ENCODE results near the gene PITX3. TPM values are rescaled to one million over a fixed set of nuclear protein-coding genes. Genes with fewer than 3 reads are reported as not detected.

PITX3 gene
- total RNA-seq, 1 donor from 2014 or later, result 1.7 TPM

GRCh38 chr10:102285133-102285532, 43.8 kb upstream of the PITX3 start:
- no peaks in the 10 kb centered on the region for H3K36me3 ChIP-seq (ENCODE audit: insufficient read depth, low read length)
- DNase-seq (ENCODE audit: low read depth) (no peak), FAIRE-seq (no peak)
- H3K4me2 ChIP-seq (ENCODE audit: low read length), result no peak overlapping the region
- H3K9me3 ChIP-seq (ENCODE audit: insufficient read depth, low read depth, low read length), result no peaks in the 10 kb centered on the region
- no peak overlapping the region for H3K9ac ChIP-seq (ENCODE audit: low read length)
- H3K4me1 ChIP-seq (ENCODE audit: insufficient read depth, low read length), result peaks cover 10% of the 10 kb centered on the region
- H3K27ac ChIP-seq (ENCODE audit: low read depth, low read length), result no peak overlapping the region
- no peak overlapping the region for H3K27ac Mint-ChIP-seq (ENCODE audit: unreplicated experiment)
- peaks cover 4% of the 10 kb centered on the region for H3K36me3 Mint-ChIP-seq (ENCODE audit: low read depth, unreplicated experiment)
- no peaks in the 10 kb centered on the region for H3K27me3 Mint-ChIP-seq (ENCODE audit: low read depth, unreplicated experiment)
- H2AFZ ChIP-seq (ENCODE audit: low read depth, low read length), result no peak overlapping the region
- H4K20me1 ChIP-seq (ENCODE audit: insufficient read depth, low read length), result peaks cover 85% of the 10 kb centered on the region
- H3K4me1 Mint-ChIP-seq (ENCODE audit: low read depth, unreplicated experiment), result peaks cover 25% of the 10 kb centered on the region
- H3K27me3 ChIP-seq (ENCODE audit: insufficient read depth, low read length), result no peaks in the 10 kb centered on the region
- H3K4me3 Mint-ChIP-seq (ENCODE audit: unreplicated experiment), result no peak overlapping the region
- no peak overlapping the region for H3K4me3 ChIP-seq (ENCODE audit: insufficient read depth, low read depth, low read length)
- no peaks in the 10 kb centered on the region for H3K9me3 Mint-ChIP-seq (ENCODE audit: unreplicated experiment)
- peaks cover 89% of the 10 kb centered on the region for H3K79me2 ChIP-seq (ENCODE audit: insufficient read depth, low read length)
- TF ChIP-seq CTCF (IDR thresholded peaks at IDR 0.05; ENCODE audit: insufficient read depth, low read depth, low read length), result no peak
- no peak for TF ChIP-seq EZH2 (IDR thresholded peaks at IDR 0.05; ENCODE audit: insufficient read depth, low read length)

GRCh38 chr10:102284531-102284930, 43.2 kb upstream of the PITX3 start:
- no peak overlapping the region for H3K27ac Mint-ChIP-seq (ENCODE audit: unreplicated experiment)
- DNase-seq (ENCODE audit: low read depth) (no peak), FAIRE-seq (no peak)
- H3K4me1 ChIP-seq (ENCODE audit: insufficient read depth, low read length), result peaks cover 11% of the 10 kb centered on the region
- no peak overlapping the region for H3K27ac ChIP-seq (ENCODE audit: low read depth, low read length)
- TF ChIP-seq CTCF (IDR thresholded peaks at IDR 0.05; ENCODE audit: insufficient read depth, low read depth, low read length) (no peak), EZH2 (IDR thresholded peaks at IDR 0.05; ENCODE audit: insufficient read depth, low read length) (no peak)
- no peaks in the 10 kb centered on the region for H3K27me3 ChIP-seq (ENCODE audit: insufficient read depth, low read length)
- H3K4me3 ChIP-seq (ENCODE audit: insufficient read depth, low read depth, low read length), result no peak overlapping the region
- no peak overlapping the region for H2AFZ ChIP-seq (ENCODE audit: low read depth, low read length)
- H3K9me3 ChIP-seq (ENCODE audit: insufficient read depth, low read depth, low read length), result no peaks in the 10 kb centered on the region
- H4K20me1 ChIP-seq (ENCODE audit: insufficient read depth, low read length), result peaks cover 85% of the 10 kb centered on the region
- H3K4me2 ChIP-seq (ENCODE audit: low read length), result no peak overlapping the region
- H3K9me3 Mint-ChIP-seq (ENCODE audit: unreplicated experiment), result no peaks in the 10 kb centered on the region
- H3K4me1 Mint-ChIP-seq (ENCODE audit: low read depth, unreplicated experiment), result peaks cover 31% of the 10 kb centered on the region
- H3K36me3 ChIP-seq (ENCODE audit: insufficient read depth, low read length), result no peaks in the 10 kb centered on the region
- H3K79me2 ChIP-seq (ENCODE audit: insufficient read depth, low read length), result peaks cover 89% of the 10 kb centered on the region
- no peak overlapping the region for H3K9ac ChIP-seq (ENCODE audit: low read length)
- no peaks in the 10 kb centered on the region for H3K27me3 Mint-ChIP-seq (ENCODE audit: low read depth, unreplicated experiment)
- H3K4me3 Mint-ChIP-seq (ENCODE audit: unreplicated experiment), result no peak overlapping the region
- peaks cover 6% of the 10 kb centered on the region for H3K36me3 Mint-ChIP-seq (ENCODE audit: low read depth, unreplicated experiment)

- Histone ChIP-seq H3K27ac (ENCODE audit: low read depth, low read length) (no peak overlapping the region), H3K36me3 (ENCODE audit: insufficient read depth, low read length) (peaks cover under 1% of the 10 kb centered on the region), H3K27me3 (ENCODE audit: insufficient read depth, low read length) (no peaks in the 10 kb centered on the region), H3K4me1 (ENCODE audit: insufficient read depth, low read length) (peaks cover 11% of the 10 kb centered on the region), H3K9ac (ENCODE audit: low read length) (no peak overlapping the region), H3K79me2 (ENCODE audit: insufficient read depth, low read length) (peaks cover 89% of the 10 kb centered on the region), H3K4me3 (ENCODE audit: insufficient read depth, low read depth, low read length) (no peak overlapping the region), H4K20me1 (ENCODE audit: insufficient read depth, low read length) (peaks cover 85% of the 10 kb centered on the region), H2AFZ (ENCODE audit: low read depth, low read length) (no peak overlapping the region), H3K4me2 (ENCODE audit: low read length) (no peak overlapping the region), H3K9me3 (ENCODE audit: insufficient read depth, low read depth, low read length) (no peaks in the 10 kb centered on the region)
- Mint-ChIP-seq H3K27me3 (ENCODE audit: low read depth, unreplicated experiment) (no peaks in the 10 kb centered on the region), H3K4me1 (ENCODE audit: low read depth, unreplicated experiment) (peaks cover 31% of the 10 kb centered on the region), H3K36me3 (ENCODE audit: low read depth, unreplicated experiment) (peaks cover 4% of the 10 kb centered on the region), H3K4me3 (ENCODE audit: unreplicated experiment) (no peak overlapping the region), H3K27ac (ENCODE audit: unreplicated experiment) (no peak overlapping the region), H3K9me3 (ENCODE audit: unreplicated experiment) (no peaks in the 10 kb centered on the region)
- DNase-seq (ENCODE audit: low read depth) (no peak), FAIRE-seq (no peak)
- TF ChIP-seq EZH2 (IDR thresholded peaks at IDR 0.05; ENCODE audit: insufficient read depth, low read length) (no peak), CTCF (IDR thresholded peaks at IDR 0.05; ENCODE audit: insufficient read depth, low read depth, low read length) (no peak)
Measured at GRCh38 chr10:102283890-102284289, 42.6 kb upstream of the PITX3 start.
